ENCODE data around the gene GFER.
A peak's percentile ranks its signal among the peaks of the same experiment; 100 is the strongest.

The GFER gene

GRCh38 chr16:1960665-1961630 is 23.0 kb upstream of the GFER start:
- ChIA-PET CTCF (interaction anchor here (1.2 to 2.1 kb wide), 4 partner anchors 11 to 45 kb away, joined by 3 to 6 read pairs (median 4); partner anchors contain the start of gene TBL3), POLR2A (interaction anchor here (0.6 to 2.4 kb wide), 18 partner anchors 9 to 397 kb away, joined by 3 to 17 read pairs (median 4); partner anchors contain the start of genes GFER, MSRB1, NUBP2 and SPSB3)
- Histone ChIP-seq H3K27ac (ENCODE audit: extremely low read depth, low read depth, low read length) (peak overlapping the region; percentile 96), H3K36me3 (ENCODE audit: control insufficient read depth in 2 of 2, insufficient read depth in 1 of 2, low read length in 2 of 2) (peaks cover 0 to 35% of the 10 kb centered on the region in 2 experiments; a peak in 1 of 3 replicates), H3K4me3 (ENCODE audit: low read depth, low read length) (peak overlapping the region; percentile 94), H3K9me3 (ENCODE audit: control insufficient read depth, insufficient read depth, low read depth, low read length) (no peaks in the 10 kb centered on the region), H3K4me1 (ENCODE audit: control insufficient read depth, insufficient read depth, low read length) (no peaks in the 10 kb centered on the region; the same call in 1 of the 2 replicates)
- TF ChIP-seq ZBTB44 (tag by site-specific recombination; IDR thresholded peaks at IDR 0.05) (peak; percentile 94), TRIM28 (IDR thresholded peaks at IDR 0.05; ENCODE audit: borderline replicate concordance, low read length) (peak; percentile 67; the same call in 1 of the 2 replicates), ZNF335 (tag by site-specific recombination; conservative IDR thresholded peaks at IDR 0.05) (no peak), ZNF341 (tag by site-specific recombination; IDR thresholded peaks at IDR 0.05; ENCODE audit: low read depth) (peak; percentile 99), ZNF530 (tag by site-specific recombination; IDR thresholded peaks at IDR 0.05; ENCODE audit: low read depth) (no peak), KLF8 (tag by site-specific recombination; IDR thresholded peaks at IDR 0.05) (peak; percentile 20; the same call in 1 of the 2 replicates), ZNF596 (tag by site-specific recombination; IDR thresholded peaks at IDR 0.05) (peak; percentile 57), ZNF449 (tag by site-specific recombination; IDR thresholded peaks at IDR 0.05) (peak; percentile 59; the same call in 1 of the 2 replicates), YY2 (tag by site-specific recombination; IDR thresholded peaks at IDR 0.05) (no peak), ZNF629 (tag by site-specific recombination; IDR thresholded peaks at IDR 0.05) (peak; percentile 79), SP7 (tag by site-specific recombination; IDR thresholded peaks at IDR 0.05) (peak; percentile 26), ZNF560 (tag by site-specific recombination; IDR thresholded peaks at IDR 0.05; ENCODE audit: borderline replicate concordance) (no peak), ZBTB49 (tag by site-specific recombination; IDR thresholded peaks at IDR 0.05; ENCODE audit: low read depth) (no peak), ZNF211 (tag by site-specific recombination; IDR thresholded peaks at IDR 0.05; ENCODE audit: low read depth) (no peak), ZNF76 (tag by site-specific recombination; IDR thresholded peaks at IDR 0.05; ENCODE audit: borderline replicate concordance, low read depth) (peak; percentile 91), ZNF830 (tag by site-specific recombination; IDR thresholded peaks at IDR 0.05; ENCODE audit: low read depth) (no peak), MZF1 (tag by site-specific recombination; IDR thresholded peaks at IDR 0.05; ENCODE audit: borderline replicate concordance) (peak; percentile 64; the same call in 1 of the 2 replicates), ZFP69B (tag by site-specific recombination; IDR thresholded peaks at IDR 0.05) (no peak), HIC1 (tag by site-specific recombination; IDR thresholded peaks at IDR 0.05) (peak; percentile 86), OVOL3 (tag by site-specific recombination; IDR thresholded peaks at IDR 0.05) (0 out of 2 replicates have a peak, but pooled peaks have one; percentile 27), ZFP37 (tag by site-specific recombination; IDR thresholded peaks at IDR 0.05) (peak; percentile 94), ZBTB20 (tag by site-specific recombination; IDR thresholded peaks at IDR 0.05) (peak; percentile 75), ZNF274 (IDR thresholded peaks at IDR 0.05; ENCODE audit: low read length) (no peak), ZNF274 (tag by site-specific recombination; IDR thresholded peaks at IDR 0.05; ENCODE audit: borderline replicate concordance) (no peak), ZFHX2 (tag by site-specific recombination; conservative IDR thresholded peaks at IDR 0.05) (no peak), ZNF175 (tag by site-specific recombination; IDR thresholded peaks at IDR 0.05) (no peak), ZNF366 (tag by site-specific recombination; conservative IDR thresholded peaks at IDR 0.05) (peak; percentile 62), YY1 (tag by site-specific recombination; IDR thresholded peaks at IDR 0.05) (no peak), HOXD13 (CRISPR knock-in tag; IDR thresholded peaks at IDR 0.05; ENCODE audit: borderline replicate concordance) (no peak), ZBTB17 (tag by site-specific recombination; IDR thresholded peaks at IDR 0.05) (peak; percentile 95)
